ENCODE results near the gene ARL4D. TPM values are rescaled to one million over a fixed set of nuclear protein-coding genes. Genes with fewer than 3 reads are reported as not detected.
A peak's percentile ranks its signal among the peaks of the same experiment; 100 is the strongest.

ARL4D gene
- total RNA-seq, 3 donors from 2014 or later: 2.3 to 34.3 (median 3.2) TPM

- no peaks in the 10 kb centered on the region for H3K36me3 ChIP-seq (ENCODE audit: low read depth)
- no peak overlapping the region for H3K4me3 ChIP-seq
- no peaks in the 10 kb centered on the region for H3K4me1 ChIP-seq (ENCODE audit: low read depth)
- intact Hi-C loops (cut with DNase I, micrococcal nuclease): no loop called here
- no peak for TF ChIP-seq CTCF (IDR thresholded peaks at IDR 0.05)
- ATAC-seq (no peak), DNase-seq (no peak)
- H3K9me3 ChIP-seq: peaks cover 20% of the 10 kb centered on the region
Measured at GRCh38 chr17:43353393-43353792, 45.4 kb upstream of the ARL4D start.

DNA sequence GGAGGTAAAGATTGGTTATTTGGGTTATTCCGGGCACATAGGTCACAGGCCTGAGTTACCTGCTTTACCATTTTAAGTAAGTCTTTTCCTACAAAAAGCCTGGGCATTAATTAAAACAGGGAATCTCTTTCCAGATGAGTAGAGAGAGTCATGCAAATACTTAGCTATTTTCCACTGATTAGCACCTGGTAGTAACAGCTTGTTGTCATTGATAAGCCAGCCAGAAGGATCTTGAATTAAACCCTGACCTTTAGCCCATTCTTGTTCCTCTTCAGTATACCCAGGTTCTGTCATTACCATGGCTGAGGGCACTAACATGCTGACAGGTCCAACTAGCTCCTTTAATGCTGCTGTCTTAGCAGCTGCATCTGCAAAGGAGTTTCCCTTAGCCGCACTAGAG lies 44.4 kb upstream of the ARL4D start:
- peaks cover 10% of the 10 kb centered on the region for H3K9me3 ChIP-seq
- DNase-seq: no peak
- no peak for ATAC-seq
- H3K4me3 ChIP-seq: no peak overlapping the region
- intact Hi-C loops (cut with DNase I, micrococcal nuclease): no loop called here
- no peak for TF ChIP-seq CTCF (IDR thresholded peaks at IDR 0.05)
- H3K4me1 ChIP-seq (ENCODE audit: low read depth): peaks cover under 1% of the 10 kb centered on the region
- H3K36me3 ChIP-seq (ENCODE audit: low read depth): no peaks in the 10 kb centered on the region

DNA sequence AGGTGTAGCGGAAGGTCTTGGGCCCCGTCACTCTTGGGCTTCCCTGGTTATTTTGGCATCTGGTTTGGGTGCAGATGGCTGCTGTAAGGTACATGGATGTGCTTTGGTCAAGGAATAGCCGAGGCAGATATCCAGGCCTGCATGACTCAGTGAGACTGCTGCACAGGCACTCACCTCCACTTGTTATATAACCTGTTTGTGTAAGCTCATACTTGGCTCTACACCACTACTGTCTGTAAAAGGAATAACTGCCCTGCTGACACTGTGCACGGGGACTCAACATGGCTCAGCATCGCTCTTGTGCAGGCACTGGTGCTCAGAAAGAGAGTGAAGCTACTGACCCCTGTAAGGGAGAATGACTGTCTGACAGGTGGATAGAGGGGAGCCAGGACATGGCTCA lies 42.3 kb upstream of the ARL4D start:
- no peaks in the 10 kb centered on the region for H3K36me3 ChIP-seq (ENCODE audit: low read depth)
- no peak overlapping the region for H3K4me3 ChIP-seq
- DNase-seq (no peak), ATAC-seq (no peak)
- no peak for TF ChIP-seq CTCF (IDR thresholded peaks at IDR 0.05)
- peaks cover 10% of the 10 kb centered on the region for H3K4me1 ChIP-seq (ENCODE audit: low read depth)
- H3K9me3 ChIP-seq: no peaks in the 10 kb centered on the region
- intact Hi-C loops (cut with DNase I, micrococcal nuclease): no loop called here

- ATAC-seq: no peak
- Histone ChIP-seq H3K4me3 (no peak overlapping the region), H3K4me1 (ENCODE audit: low read depth) (peaks cover 10% of the 10 kb centered on the region), H3K36me3 (ENCODE audit: low read depth) (no peaks in the 10 kb centered on the region), H3K9me3 (no peaks in the 10 kb centered on the region)
- intact Hi-C loops (cut with DNase I, micrococcal nuclease): no loop called here
- DNase-seq: no peak
- TF ChIP-seq CTCF (IDR thresholded peaks at IDR 0.05): no peak
Measured at GRCh38 chr17:43356999-43357398, 41.8 kb upstream of the ARL4D start.

GRCh38 chr17:43359469-43360110 lies 39.2 kb upstream of the ARL4D start:
- TF ChIP-seq CTCF (IDR thresholded peaks at IDR 0.05): no peak
- H3K4me3 ChIP-seq: peak overlapping the region; percentile 32
- no peak for DNase-seq

DNA sequence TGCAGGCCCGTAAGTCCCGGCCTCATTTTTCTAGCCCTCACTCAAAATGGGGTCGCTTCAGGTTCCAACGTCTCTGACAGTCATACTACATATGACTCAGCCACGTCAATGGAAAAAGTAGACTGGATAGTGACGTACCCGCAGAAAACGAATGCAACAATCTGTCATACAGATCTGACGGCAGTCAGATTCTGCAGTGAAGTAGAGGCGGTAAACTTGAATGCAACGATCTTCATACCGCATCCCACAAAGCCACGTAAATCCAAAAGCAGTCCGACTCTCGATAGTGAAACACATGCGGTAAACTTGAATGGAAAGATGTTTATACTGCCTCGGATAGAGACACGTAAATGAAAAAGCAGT lies 38.4 kb upstream of the ARL4D start:
- peaks cover 10% of the 10 kb centered on the region for H3K4me1 ChIP-seq (ENCODE audit: low read depth)
- ATAC-seq (no peak), DNase-seq (peak in 1 of 3 donors; percentile 69)
- intact Hi-C loops (cut with DNase I, micrococcal nuclease): no loop called here
- no peak for TF ChIP-seq CTCF (IDR thresholded peaks at IDR 0.05)
- no peaks in the 10 kb centered on the region for H3K9me3 ChIP-seq
- H3K36me3 ChIP-seq (ENCODE audit: low read depth): no peaks in the 10 kb centered on the region
- H3K4me3 ChIP-seq: peak overlapping the region; percentile 32

More at GRCh38 chr17:43359469-43360110, 39.2 kb upstream of the ARL4D start:
- no peak for ATAC-seq
- no peaks in the 10 kb centered on the region for H3K36me3 ChIP-seq (ENCODE audit: low read depth)
- H3K4me1 ChIP-seq (ENCODE audit: low read depth): peaks cover 10% of the 10 kb centered on the region
- intact Hi-C loops (cut with DNase I, micrococcal nuclease): no loop called here
- H3K9me3 ChIP-seq: no peaks in the 10 kb centered on the region
